CD4-positive, alpha-beta T cell treated with Interleukin-4 for 4 hours (primary cell): ENCODE results near the gene MFSD11.
"Not testable (repeated sequence)": the region's sequence is repeated elsewhere in the genome, so short reads cannot be mapped to it uniquely, and the experiment has no call there.

Experiments used
- DNase-seq: peaks from one replicate; pipeline ENCODE4 v3.0.0-alpha.2; 2020

Gene MFSD11

DNA sequence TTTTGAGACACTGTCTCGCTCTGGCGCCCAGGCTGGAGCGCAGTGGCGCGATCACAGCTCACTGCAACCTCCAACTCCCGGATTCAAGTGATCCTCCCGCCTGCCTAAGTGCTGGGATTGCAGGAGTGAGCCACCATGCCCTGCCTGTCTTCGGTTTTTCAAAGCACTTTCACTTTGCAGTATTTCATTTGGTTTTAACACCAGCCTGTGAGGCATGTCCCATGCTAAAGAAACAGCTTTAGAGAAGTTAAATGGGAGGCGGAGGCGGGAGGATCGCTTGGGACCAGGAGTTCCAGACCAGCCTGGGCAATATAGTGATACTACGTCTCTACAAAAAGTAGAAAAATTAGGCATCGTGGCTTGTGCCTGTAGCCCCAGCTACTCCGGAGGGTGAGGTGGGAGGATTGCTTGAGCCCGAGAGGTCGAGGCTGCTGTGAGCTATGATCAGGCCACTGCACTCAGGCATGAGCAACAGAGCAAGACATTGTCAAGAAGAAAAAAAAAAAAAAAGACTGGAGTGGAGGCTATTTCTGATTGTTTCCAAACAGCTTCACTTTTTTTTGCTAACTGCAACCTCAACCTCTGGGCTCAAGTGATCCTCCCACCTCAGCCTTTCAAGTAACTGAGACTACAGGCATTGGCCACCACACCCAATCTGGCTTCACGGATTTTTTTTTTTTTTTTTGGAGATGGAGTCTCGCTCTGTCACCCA is 10.0 kb upstream of the MFSD11 start:
- peak; percentile 35 for DNase-seq

DNA sequence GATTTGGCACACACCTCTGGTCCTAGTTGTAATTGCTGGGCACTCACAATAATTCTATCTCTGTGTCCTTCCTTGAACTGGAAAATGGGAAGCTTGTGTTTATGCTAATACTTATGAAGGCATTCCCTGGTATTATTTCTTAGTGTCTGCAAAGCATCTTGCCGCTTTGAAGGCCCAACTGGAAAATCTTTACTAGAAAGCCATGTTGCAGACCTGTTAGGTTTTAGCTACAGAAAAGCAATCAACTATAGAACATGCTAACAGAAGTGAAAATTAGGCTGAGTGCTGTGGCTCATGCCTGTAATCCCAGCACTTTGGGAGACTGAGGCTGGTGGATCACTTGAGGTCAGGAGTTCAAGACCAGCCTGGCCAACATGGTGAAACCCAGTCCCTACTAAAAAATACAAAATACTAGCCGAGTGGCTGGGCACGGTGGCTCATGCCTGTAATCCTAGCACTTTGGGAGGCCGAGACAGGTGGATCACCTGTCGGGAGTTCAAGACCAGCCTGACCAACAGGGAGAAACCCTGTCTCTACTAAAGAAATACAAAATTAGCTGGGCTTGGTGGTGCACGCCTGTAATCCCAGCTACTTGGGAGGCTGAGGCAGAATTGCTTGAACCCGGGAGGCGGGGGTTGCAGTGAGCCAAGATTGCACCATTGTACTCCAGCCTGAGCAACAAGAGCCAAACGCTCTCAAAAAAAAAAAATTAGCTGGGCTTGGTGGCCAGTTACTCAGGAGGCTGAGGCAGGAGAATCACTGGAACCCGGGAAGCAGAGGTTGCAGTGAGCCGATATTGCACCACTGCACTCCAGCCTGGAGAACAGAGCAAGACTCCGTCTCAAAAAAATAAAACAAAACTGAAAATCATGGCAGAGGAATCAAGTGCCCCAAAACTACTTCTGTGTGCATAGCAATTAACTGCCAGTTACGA is 5.9 kb upstream of the MFSD11 start:
- DNase-seq, result not testable (repeated sequence)

- DNase-seq, result no peak
Observed at GRCh38 chr17:76732734-76733617, 4.9 kb upstream of the MFSD11 start.

DNA sequence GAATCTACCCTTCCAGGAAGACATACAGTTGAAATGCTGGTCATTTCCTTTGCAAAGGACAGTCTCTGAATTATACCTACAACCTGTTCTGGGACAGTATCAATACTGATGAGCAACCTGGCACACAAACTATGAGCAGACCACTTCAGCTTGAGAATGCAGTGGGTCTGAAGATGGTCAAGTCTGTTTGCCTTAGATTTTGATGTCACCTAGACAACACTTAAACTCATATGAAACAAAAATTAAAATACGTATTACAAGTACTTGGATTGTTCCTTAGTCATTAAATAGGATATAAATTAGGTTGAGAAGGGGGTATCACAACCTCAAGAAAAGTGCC is 4.3 kb upstream of the MFSD11 start:
- DNase-seq, result no peak

DNA sequence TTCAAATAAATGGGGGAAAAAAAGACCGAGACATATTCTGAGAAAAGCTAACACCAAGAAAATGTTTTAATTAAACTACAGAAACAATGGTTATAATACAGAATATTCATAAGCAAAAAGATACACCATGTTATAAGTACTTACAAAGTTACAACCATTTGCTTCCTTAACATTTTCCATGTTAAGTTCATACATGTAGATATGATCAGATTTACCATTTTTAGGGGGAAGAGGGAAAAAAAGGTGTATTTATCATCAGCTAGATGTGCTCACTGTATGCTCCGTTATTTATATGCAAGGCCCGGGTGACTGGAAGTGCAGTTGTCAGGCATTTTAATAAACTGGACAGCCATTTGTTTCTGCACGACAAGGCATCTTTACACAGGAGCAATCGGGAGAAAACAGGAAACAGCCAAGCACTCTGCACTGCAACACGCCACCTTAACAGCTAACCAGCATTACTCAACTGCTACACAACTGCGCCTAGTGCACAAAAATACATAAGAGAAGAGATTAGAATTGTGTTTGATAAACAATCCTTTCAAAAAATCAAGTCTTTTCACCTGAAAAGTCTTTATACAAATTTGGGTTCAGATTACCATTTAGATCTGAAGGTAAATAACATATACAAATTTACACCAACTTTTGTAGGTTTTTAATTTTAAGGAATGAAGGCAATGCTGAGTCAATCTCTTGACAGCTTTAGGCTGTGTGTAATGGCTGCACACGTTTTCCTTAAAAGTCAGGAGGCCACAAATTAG is 3.7 kb upstream of the MFSD11 start:
- peak; percentile 35 for DNase-seq

GRCh38 chr17:76735006-76735405 is 2.9 kb upstream of the MFSD11 start:
- DNase-seq, result peak; percentile 35

GRCh38 chr17:76735586-76736348 is 2.2 kb upstream of the MFSD11 start:
- no peak for DNase-seq

DNA sequence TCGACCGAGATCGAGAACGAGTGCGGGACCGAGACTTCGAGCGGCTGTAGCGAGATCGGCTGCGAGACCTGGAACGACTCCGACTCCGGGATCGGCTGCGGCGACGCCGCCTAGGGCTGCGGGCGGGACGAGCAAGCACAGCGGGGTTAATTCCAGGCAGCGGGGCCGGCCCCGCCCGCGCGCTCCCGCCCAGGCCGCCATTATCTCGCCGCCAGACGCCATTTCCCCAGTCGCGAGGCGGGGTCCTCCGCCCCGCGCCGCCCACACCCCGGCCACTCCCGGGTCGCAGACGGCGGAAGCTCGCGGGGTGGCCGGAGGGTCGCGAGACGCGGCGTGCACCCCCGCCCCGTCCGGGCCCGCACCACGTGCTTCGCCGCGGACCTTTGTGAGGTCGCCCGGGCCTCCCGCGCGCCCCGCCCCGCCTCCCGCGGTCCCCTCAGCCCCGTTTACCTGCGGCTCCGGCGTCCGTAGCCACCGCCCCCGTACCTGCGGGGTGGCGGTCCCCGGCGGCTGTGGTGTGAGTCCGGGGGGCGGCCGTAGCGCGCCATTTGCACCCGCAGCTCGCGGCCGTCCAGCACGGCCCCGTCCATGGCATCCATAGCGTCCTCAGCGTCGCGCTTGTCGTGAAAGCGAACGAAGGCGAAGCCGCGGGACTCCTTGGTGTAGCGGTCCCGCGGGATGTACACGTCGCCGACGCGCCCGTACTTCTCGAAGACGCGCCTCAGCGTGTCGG is 1.4 kb upstream of the MFSD11 start:
- DNase-seq, result peak; percentile 58

DNA sequence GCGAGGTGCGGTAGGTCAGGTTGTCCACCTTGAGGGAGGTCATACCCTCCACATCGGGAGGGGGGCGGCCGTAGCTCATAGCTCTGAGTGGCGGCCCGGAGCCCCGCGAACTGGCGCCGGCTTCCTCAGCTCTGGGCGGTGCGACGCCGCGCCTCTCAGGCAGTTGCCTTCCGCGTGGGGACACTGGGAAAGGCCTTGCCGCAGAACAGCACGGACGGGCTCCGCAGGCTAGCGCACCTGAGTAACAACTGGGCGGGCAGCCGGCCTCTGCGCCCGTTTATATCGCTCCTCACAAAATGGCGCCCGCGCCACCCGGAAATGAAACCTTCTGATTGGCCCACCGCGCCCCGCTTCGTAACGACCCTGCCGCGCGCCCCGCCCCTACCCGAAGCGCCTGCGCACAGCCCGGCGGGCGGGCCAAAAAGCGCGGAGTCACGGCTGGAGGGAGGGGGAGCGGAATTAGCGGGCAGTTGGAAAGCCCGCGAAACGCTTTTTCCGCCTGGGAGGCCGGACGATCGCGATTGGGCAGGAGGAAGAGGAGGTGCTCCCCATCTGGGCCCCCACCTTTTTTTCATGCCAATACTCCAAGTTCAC is 740 bp upstream of the MFSD11 start, which contains the start of gene SRSF2:
TSS of gene SRSF2 (minus strand) at position 250 of the 594 bp plus-strand sequence. CDS start at position 79, 171 bp downstream.
- peak; percentile 99 for DNase-seq

- no peak for DNase-seq
Observed at GRCh38 chr17:76738468-76738850, 540 bp downstream of the MFSD11 start.

DNA sequence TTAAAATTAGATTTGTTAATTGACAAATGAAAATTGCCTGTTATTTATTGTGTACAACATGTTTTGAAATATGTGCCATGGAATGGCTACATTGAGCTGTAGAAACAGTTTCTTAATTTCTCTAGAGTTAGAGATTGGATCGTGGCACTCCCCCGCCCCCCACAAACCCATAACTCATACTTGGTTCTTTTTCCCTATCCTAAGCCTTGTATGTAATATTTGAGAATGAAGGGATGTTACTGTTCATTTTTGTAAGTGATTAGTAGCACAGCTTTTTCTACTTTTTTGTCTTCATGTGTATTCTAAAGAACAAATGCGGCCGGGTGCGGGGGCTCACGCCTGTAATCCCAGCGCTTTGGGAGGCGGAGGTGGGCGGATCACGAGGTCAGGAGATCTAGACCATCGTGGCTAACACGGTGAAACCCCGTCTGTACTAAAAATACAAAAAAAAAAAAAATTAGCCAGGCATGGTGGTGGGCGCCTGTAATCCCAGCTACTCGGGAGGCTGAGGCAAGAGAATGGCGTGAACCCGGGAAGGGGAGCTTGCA is 1.7 kb downstream of the MFSD11 start:
- DNase-seq, result not testable (repeated sequence)

GRCh38 chr17:76740329-76741118 is 2.6 kb downstream of the MFSD11 start:
- DNase-seq, result no peak

GRCh38 chr17:76742958-76743357 is 5.0 kb downstream of the MFSD11 start:
- DNase-seq, result no peak

GRCh38 chr17:76744747-76745146 is 6.8 kb downstream of the MFSD11 start:
- no peak for DNase-seq

GRCh38 chr17:76745785-76746184 is 7.9 kb downstream of the MFSD11 start:
- DNase-seq, result not testable (repeated sequence)

DNA sequence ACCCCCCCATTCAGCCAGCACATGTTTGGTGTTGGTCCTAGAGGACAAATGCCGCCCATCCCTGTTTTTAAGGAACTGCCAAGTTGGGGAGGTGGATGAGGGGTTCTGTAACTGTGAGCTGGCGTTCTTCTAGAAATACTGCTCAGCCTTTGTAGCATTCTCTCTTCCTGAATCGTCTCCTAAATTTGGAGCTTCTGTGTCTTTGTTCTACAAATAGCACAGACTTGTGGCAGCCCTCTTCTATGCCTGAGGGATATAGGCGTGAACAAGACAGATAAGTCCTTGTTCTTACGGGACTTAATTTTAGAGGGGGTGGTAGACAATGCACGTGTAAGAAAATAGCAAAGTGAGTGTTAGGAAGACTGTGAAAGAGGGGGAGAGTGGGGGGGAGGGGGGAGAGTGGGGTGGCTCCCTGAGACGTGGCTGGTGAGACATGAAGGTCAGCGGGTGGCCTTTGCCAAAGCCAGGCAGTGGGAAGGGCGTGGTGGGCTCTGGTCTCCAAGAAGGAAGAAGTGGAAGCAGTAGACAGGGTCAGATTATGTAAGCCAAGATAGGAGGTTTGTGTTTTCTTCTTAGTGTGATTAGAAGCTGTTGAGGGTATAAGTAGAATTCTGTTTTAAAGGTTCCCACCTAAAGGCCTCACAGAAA is 9.9 kb downstream of the MFSD11 start:
- DNase-seq, result no peak

- no peak for DNase-seq
Observed at GRCh38 chr17:76748657-76749056, 10.7 kb downstream of the MFSD11 start.

DNA sequence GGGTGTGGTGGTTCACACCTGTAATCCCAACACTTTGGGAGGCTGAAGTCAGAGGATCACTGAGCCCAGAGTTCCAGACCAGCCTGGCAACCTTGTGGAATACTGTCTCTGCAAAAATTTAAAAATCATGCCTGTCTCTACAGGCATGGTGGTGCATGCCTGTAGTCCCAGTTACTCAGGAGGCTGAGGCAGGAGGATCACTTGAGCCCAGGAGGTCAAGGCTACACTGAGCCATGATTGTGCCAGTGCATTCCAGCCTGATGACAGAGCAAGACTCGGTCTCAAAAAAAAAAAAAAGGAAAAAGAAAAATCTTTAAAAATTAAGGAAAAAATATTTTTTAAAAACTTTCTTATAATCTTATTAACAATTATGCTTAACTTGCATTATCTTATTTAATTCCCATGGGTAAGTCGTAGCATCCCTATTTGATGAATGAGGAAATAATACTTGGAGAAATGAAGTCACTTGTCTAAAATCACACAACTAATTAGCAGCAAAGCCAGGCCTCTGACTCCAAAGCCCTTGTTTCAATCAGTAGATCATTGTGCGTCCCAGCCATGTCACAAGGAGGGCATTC is 13.6 kb downstream of the MFSD11 start:
- DNase-seq, result no peak
